ENCODE results near the gene RBCK1. TPM values are rescaled to one million over a fixed set of nuclear protein-coding genes. Genes with fewer than 3 reads are reported as not detected.

The RBCK1 gene
- total RNA-seq, 1 donor from 2014 or later, result 97.6 TPM

DNA sequence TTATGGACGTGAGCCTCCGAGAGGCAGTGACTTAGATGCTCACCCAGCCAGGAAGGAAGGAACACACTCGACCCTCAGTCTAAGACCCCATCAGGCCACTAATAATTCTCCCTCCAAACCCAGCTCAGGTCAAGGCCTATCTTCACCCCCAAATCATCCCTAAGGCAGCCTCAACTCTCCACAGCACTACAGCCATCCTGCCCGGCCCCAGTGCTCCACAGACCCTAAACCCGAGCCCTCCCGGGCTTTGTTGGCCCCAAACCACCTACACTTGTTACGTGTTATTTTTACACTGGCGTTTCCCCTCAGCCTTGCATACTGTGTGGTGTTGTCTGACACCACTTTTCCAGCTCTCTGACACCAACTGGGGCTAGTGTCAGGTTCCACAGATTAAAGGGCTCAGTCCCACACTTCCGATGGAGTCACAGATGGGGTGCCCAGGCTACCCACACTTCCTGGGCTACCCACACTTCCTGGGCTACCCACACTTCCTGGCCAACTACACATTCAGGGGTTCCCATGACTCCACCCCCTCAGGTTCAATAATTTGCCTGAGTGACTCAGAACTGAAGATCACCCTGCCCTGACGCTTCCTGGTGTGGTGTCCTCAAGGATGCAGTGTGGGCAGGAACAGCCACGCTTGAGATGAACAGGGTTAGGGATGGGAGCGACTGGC, 25.3 kb downstream of the RBCK1 start:
- Mint-ChIP-seq H3K4me1 (ENCODE audit: low read depth, unreplicated experiment) (peaks cover 13% of the 10 kb centered on the region), H3K36me3 (ENCODE audit: unreplicated experiment) (peaks cover 12% of the 10 kb centered on the region), H3K27ac (ENCODE audit: unreplicated experiment) (no peak overlapping the region), H3K27me3 (ENCODE audit: unreplicated experiment) (peaks cover 3% of the 10 kb centered on the region), H3K4me3 (ENCODE audit: unreplicated experiment) (no peak overlapping the region), H3K9me3 (ENCODE audit: unreplicated experiment) (peaks cover 6% of the 10 kb centered on the region)
- DNase-seq, result no peak
- TF ChIP-seq CTCF (IDR thresholded peaks at IDR 0.05; ENCODE audit: partially characterized antibody, unreplicated experiment), result no peak

GRCh38 chr20:434221-434620, 26.1 kb downstream of the RBCK1 start:
- H3K36me3 Mint-ChIP-seq (ENCODE audit: unreplicated experiment), result peaks cover 12% of the 10 kb centered on the region
- no peak for DNase-seq

DNA sequence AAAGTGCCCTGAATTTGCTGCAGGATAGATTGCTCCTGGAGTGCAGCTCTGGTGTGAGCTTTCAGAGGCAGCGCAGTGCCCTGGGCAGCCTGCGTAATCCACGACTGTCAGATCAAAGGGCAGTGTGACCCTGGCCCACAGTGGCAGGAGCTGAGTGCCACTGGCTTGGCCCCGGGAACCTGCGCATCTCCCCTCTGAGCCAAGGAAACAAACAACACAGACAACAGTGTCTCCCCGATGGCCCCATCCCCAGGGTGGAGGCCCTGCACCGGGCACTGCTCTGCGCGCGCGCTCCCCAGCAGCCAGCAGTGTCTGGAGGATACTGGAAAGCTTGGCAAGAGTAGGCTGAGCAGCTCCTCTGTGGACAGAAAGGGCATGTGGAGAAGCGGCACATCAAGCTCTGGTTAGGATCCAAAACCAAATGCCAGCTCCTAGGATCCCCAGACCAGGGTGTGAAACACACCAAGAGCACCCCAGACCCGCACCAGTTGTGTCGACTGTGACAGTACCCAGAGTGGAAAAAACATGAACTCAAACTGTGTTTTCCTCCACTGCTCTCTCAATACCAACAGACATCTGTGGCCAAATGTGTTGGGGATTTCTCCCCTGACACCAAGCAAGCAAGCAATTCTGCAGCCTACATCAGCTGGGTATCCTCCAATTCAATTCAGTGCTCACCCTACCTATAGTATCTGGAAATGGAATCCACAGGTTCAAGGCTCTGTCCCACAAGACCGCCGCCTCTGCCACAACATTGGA, 26.7 kb downstream of the RBCK1 start:
- Mint-ChIP-seq H3K27ac (ENCODE audit: unreplicated experiment) (no peak overlapping the region), H3K4me1 (ENCODE audit: low read depth, unreplicated experiment) (peaks cover 13% of the 10 kb centered on the region), H3K36me3 (ENCODE audit: unreplicated experiment) (peaks cover 12% of the 10 kb centered on the region), H3K9me3 (ENCODE audit: unreplicated experiment) (peaks cover 6% of the 10 kb centered on the region), H3K4me3 (ENCODE audit: unreplicated experiment) (no peak overlapping the region), H3K27me3 (ENCODE audit: unreplicated experiment) (peaks cover 3% of the 10 kb centered on the region)
- TF ChIP-seq CTCF (IDR thresholded peaks at IDR 0.05; ENCODE audit: partially characterized antibody, unreplicated experiment), result no peak
- no peak for DNase-seq

More at GRCh38 chr20:434221-434620, 26.1 kb downstream of the RBCK1 start:
- no peak for TF ChIP-seq CTCF (IDR thresholded peaks at IDR 0.05; ENCODE audit: partially characterized antibody, unreplicated experiment)
- peaks cover 13% of the 10 kb centered on the region for H3K4me1 Mint-ChIP-seq (ENCODE audit: low read depth, unreplicated experiment)
- peaks cover 6% of the 10 kb centered on the region for H3K9me3 Mint-ChIP-seq (ENCODE audit: unreplicated experiment)
- H3K4me3 Mint-ChIP-seq (ENCODE audit: unreplicated experiment), result no peak overlapping the region
- H3K27me3 Mint-ChIP-seq (ENCODE audit: unreplicated experiment), result peaks cover 3% of the 10 kb centered on the region
- H3K27ac Mint-ChIP-seq (ENCODE audit: unreplicated experiment), result no peak overlapping the region

DNA sequence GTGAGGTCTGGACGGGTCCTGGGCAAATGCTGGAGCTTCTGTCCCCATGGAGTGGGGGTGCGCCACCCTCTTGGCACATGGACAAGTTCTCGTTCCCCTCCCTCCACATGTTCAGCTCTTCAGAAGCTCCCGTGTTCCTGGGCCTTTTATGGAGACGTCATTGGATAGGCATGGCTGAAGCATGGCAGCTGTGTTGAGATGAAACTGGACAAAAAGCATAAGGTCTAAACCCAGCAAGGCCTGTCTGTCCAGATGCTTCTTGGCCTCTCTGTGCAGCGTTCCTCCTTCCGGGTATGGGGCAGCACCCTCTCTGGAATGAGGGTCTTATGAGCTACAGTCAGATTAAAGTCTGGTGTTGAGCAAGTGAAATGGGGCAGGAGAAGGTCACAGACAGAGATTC, 27.5 kb downstream of the RBCK1 start:
- TF ChIP-seq CTCF (IDR thresholded peaks at IDR 0.05; ENCODE audit: partially characterized antibody, unreplicated experiment), result no peak
- Mint-ChIP-seq H3K27ac (ENCODE audit: unreplicated experiment) (no peak overlapping the region), H3K4me3 (ENCODE audit: unreplicated experiment) (no peak overlapping the region), H3K36me3 (ENCODE audit: unreplicated experiment) (peaks cover 12% of the 10 kb centered on the region), H3K9me3 (ENCODE audit: unreplicated experiment) (peaks cover 6% of the 10 kb centered on the region), H3K27me3 (ENCODE audit: unreplicated experiment) (peaks cover 3% of the 10 kb centered on the region), H3K4me1 (ENCODE audit: low read depth, unreplicated experiment) (peaks cover 10% of the 10 kb centered on the region)
- DNase-seq, result no peak

GRCh38 chr20:436476-436875, 28.4 kb downstream of the RBCK1 start:
- peaks cover 2% of the 10 kb centered on the region for H3K9me3 Mint-ChIP-seq (ENCODE audit: unreplicated experiment)
- peaks cover 3% of the 10 kb centered on the region for H3K27me3 Mint-ChIP-seq (ENCODE audit: unreplicated experiment)
- peaks cover 6% of the 10 kb centered on the region for H3K4me1 Mint-ChIP-seq (ENCODE audit: low read depth, unreplicated experiment)
- no peak overlapping the region for H3K4me3 Mint-ChIP-seq (ENCODE audit: unreplicated experiment)
- H3K27ac Mint-ChIP-seq (ENCODE audit: unreplicated experiment), result no peak overlapping the region
- H3K36me3 Mint-ChIP-seq (ENCODE audit: unreplicated experiment), result peaks cover 16% of the 10 kb centered on the region
- no peak for DNase-seq
- TF ChIP-seq CTCF (IDR thresholded peaks at IDR 0.05; ENCODE audit: partially characterized antibody, unreplicated experiment), result no peak

Measured in glutamatergic neuron (in vitro differentiated cells).